HG03575 (cell line): Measurements from ENCODE around the gene TNNI3K.

Source experiments
- ATAC-seq: cut with Tn5 transposase; IDR thresholded peaks from one replicate; pipeline ENCODE4 v1.9.1; 2021; ENCODE audit not compliant: unreplicated experiment, insufficient number of reproducible peaks, low FRiP score; ENCODE audit errors: extremely low read depth

TNNI3K gene

DNA sequence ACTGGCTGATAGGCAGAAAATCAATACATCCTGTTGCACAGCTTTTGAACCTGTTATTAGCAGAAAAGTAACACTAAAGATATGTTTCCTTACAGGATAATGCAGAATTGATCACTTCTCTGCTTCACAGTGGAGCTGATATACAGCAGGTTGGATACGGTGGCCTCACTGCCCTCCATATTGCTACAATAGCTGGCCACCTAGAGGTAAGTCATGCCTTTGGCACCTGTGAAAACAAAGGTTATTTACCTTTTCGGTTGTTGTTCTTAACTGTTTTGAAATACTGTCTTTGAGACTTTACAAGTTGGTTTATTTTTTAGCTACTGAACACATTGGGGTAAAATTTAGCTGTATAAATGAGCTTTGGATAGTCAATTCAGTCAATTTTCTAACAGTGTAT, 36.3 kb downstream of the TNNI3K start:
- no peak for ATAC-seq

DNA sequence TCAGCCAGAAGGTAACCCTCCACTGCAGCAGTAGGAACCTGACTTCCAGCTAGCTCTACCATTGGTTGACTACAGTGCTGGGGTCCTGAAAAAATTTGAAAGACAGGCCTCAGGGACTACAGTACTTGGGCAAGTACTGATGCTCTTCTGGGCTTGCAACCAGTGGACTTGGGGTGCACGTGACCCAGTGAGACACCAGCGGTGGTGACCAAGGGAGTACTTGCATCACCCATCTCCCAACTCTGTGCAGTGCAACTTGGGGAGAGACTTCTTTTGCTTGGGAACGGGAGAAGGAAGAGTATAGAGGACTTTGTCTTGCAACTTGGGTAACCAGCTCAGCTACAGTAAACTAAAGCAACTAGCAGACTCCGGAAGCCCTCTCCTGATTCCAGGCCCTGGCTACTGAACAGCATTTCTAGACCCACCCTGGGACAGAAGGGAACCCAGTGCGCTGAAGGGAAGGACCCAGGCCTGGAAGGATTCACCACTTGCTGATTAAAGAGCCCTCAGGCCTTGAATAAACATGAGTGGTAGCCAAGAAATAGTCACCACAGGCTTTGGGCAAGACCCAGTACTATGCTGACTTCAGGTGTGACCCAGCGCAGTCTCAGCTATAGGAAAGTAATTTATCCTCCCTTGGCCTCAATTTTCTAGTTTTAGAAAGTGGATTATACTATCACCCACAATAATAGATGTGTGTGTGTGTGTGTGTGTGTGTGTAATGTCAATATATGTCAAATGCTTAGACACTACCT, 45.6 kb downstream of the TNNI3K start:
- ATAC-seq, result no peak

DNA sequence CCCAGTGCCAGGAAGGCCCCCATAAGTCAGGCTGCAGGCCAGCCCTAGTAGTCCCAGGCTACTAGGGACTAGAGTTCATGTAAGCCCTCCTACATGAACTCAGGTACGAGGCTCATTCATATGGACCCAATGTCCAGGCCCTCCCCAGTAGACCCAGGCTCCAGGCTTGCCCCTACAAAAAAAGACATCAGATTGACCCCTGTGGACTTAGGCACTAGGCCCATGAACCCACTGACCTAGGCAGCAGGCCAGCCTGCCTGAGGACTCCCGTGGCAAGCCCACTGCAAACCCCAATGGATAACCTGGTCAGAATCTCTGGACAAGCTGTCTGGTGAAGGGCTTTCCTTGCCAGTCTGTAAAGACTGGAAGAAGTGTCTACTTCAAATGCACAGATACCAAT, 51.2 kb downstream of the TNNI3K start:
- ATAC-seq, result no peak

DNA sequence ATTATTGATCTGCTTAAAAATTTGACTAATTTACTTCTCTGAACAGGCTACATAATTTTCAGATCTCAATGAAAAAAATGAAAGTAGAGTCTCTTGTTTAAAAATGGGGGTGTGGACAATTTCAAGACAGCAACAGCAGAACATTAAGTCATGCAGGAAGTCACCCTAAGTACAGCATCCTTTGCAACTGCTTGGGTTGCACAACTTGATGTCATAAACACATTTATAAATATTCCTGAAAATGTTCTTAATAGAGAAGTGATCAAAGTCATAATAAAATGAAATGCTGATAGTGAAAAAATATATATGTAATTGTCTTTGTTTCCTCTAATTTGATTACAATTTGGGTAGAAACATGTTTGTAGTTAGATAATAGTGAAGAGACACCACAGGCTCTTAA, 79.3 kb downstream of the TNNI3K start:
- no peak for ATAC-seq

DNA sequence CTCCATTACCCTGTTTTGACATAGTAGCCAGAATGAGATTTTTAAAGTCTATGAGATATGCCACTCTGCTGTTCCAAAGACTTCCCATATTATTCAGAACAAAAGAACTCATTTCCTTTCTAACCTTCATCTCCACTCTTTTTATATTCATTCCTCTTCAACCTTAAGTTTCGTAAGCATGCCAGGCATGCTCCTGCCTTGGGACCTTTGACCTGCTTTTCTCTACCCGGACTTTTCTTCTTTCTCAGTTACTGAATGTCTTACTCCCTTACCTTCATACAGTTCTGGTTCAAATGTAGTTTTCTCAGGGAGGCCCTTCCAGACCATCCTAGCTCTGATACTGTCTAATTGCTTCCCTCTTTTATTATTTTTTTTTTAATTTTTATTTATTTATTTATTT, 81.1 kb downstream of the TNNI3K start:
- no peak for ATAC-seq

DNA sequence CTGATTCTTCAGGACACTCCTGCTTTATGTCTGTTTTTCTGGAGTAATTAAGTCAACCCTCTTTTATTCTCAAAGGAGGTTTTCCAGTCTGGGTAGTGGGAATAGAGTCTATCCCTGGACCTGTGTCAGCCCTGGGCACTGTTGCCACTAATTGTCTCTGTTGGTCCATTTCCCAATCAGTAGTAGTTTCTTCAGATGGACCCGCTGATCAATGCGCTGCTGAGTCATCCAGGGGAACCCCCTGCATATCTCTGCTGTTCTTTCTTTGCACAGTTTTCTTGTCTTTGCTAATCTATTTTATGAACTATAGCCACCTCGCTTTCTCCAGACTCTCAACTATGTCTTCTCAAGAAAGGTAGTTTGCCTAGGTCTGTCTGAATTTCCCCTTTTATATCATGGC, 82.5 kb downstream of the TNNI3K start:
- no peak for ATAC-seq

DNA sequence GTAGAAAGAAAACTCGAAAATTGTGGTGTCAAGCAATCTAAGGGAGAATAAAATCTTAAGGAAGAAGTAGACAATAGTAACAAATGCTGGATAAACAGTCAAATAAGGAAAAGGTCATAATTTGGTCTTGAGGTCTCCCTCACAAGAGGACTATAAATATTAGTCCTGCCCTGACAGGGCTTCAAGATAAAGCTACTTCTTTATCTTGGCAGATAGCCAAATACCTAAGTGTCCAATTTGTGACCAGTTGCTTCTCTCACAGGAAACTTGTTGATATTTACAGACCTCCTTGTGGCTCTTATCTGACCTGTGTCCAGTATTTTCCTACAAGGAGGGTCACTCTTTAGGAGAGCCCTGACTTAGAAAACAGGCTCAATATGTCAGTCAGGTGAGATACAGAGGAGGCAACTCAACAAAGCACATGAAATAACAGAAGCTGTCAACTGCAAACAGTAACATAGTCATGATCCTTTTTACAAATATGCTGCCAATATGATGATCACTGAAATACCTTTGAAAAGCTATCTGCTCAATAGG, 88.8 kb downstream of the TNNI3K start:
- ATAC-seq, result no peak

DNA sequence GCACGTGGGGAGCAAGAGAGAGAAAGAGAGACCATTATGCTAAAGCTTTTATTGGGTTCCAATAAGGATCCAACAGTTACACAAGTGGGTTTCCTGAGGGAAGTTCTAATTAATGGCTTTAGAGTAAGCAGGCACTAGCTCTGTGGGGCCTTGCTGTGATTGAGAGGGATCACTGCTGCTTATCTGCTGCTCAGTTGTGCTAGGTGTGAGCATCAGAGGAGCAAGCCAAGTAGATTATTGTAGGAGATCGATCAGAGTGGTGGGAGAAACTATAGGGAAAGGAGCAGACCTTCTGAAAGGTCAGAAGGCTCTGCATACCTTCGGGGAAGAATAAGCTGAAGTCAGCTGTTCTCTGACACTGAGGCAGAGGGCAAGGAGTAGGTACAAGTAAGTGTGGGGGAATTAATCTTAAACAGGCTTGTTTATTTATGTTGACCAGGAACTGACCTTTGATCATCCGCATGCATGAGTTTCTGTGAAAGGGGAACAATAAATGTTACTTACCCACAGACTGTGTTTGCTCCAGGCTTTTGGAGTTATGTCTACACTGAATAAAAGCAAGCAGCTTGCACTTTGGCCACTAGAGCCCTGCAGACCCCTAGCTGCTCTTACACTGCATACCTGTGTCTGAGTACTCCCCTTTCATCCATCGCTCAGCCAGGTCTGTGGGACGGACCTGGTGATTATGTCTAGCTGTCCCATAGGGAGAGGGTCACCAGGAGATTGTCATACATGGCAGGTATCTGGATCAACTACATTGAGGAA, 89.7 kb downstream of the TNNI3K start:
- ATAC-seq, result no peak

DNA sequence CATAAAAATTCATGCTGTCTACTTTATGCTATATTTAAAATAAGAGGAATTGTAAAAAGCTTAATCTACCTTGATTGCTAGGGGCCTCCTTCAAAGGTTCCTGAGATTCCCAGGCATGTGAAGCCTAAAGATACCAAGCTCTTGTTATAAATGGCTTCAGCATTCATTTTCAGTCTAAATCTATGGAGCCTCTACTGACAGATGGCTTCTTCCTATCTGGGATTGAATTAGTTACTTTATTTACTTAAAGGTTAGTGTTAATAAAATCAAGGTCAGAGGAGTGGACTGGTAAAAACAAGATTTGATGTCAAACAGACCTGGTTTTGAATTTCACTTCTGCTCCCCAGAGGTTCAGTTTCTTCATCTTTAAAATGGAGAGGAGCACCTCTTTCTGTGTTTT, 93.7 kb downstream of the TNNI3K start:
- no peak for ATAC-seq

DNA sequence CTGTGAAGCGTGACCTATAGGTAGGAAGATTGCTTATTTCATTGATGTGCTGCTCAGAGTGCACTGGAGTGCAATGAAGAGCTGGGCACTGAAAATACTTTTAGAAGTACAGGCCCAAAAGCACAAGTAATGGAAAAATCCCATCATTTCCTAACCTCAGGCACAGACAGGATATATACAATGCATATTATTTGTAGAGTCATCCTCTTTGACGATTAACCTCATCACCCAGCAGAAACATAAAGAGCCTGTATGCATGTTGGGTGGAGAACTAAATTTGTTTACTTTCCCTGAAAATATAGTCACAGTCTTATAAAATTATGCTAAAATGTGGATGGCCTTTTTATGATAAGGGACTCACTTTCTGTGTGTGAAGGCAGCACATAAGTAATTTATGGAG, 98.1 kb downstream of the TNNI3K start:
- ATAC-seq, result no peak

DNA sequence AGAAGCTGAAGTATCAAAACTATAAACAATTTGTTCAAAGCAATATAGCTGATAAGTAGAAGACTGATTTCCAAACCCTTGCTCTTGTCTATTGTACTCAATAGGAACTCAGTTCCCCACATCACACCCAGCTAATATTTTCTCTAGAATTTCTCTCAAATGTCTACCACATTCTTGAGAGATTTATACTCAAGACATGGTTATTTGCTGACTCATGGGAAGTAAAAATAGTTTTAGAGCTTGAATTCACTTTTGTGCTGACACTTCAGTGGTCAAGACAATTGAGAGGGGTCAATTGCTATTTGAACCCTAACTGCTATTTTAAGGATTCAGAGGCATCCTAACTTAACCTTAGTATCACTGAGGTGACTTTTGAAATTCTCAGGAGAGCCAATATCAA, 99.0 kb downstream of the TNNI3K start:
- no peak for ATAC-seq

DNA sequence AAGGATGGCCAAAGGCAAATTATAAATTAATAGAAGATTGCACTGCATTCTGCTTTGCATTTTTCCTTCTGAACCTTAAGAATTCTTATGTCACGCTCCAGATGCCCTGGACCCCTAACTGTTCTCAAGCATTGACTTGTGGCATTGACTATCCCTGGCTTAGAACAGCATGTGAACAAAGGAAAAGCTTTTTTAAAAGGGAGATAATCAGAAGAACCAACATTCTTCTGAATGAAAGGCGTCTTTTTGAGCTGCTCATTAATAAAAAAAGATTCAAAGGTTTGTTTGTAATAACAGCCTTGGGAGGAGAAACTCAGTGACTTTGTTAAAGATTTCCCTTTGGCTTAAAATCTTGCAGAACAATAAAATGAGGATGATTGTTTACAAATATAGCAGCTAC, 105.5 kb downstream of the TNNI3K start:
- no peak for ATAC-seq

DNA sequence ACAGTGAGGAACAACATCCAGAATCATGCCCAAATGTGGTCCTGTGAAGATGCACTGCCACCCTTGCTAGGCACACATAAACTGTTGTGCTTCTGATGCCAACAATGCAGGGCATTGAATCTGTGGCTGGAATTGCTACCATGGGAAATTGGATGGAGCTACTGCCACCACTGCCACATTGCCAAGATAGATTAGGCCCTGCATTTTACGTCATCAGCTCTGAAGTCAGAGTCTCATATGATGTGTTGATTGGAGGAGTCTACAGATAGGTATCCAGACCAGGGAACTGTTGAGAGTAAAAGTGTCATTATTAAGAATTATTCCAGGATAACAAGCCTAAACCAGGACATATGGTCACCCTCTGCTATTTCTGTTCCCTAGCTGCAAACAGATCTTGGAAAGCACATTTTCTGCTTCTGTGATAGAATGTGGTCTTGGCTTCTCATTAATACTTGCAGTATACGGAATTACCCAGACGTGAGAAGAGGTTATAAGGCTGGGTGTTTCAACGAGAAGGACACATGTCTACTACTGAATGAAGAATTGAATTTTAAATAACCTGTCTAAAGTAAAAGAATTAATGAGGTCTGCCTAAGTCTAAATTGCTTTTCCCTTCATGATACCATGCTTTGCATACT, 106.6 kb downstream of the TNNI3K start:
- ATAC-seq, result no peak

DNA sequence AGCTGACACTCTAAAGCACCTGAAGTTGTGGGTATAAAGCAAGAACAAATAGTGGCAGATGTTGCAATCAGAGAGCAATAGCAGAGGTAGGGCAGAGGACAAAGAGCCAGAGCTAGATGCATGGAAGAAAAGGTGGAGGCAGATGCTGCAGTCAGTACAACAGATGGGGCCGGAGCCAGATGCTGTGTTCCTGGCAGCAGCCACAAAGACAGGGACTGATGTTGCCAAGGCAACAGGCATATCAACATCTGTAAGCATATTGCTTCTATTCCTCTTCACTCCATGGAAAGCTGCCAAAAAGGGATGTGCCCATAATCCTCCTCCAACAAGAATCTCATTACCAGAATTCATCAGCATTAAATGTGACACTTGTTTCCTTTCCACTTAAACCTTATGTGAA, 108.0 kb downstream of the TNNI3K start:
- no peak for ATAC-seq

DNA sequence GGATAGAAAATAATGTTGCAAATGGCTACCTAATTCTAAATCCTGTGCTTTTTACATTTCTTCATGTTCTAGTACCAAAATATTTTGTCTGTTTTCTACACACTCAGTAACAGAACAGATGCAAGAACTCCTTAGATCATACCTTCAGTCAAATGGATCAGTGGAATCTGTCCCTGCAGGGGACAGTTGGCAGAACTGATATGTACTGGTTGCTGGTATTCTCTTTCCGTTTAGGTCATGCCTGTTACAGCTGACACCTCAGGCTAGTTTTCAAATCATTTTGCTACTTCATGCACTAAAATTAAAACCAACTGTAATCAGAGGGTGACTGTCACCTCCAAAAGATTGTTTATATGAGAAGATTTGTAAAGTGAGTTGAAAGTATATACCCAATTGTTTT, 109.2 kb downstream of the TNNI3K start:
- ATAC-seq, result no peak

DNA sequence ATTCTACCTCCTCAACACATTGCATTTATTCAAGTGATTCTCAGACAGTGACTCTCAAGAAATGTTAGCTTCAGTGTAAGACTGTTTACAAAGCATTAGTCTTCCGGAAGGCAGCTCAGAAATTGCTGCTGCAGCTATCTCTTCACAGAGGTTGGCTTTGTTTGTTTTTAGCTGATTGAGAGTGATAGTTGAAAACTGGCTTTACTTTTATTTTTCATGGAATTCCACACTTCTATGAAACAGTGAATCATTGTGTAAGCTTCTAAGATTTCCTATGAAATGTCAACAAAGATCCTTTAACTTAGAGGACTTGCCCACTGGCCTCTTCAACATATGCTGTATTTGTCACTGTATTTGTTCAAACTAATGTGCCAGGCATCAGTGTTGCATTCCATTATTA, 121.3 kb downstream of the TNNI3K start:
- ATAC-seq, result no peak

DNA sequence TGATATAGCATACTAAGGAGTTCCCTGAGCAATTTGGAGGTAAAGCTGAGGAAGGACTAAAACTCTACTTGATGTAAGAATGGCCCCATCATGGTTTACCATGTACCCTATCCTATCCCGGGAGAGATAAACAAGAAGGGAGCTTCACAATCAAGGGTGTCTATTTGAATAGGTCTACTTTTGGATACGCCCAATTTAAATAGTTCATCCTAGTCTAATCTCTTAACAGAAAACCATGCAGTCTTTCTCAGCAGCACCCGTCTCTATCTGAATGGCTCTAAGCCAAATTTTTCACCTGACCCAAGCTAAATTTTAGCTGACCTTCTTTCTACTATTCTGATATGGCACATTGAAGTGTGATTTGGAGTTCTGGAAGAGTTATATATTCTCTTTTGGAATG, 122.0 kb downstream of the TNNI3K start:
- ATAC-seq, result no peak

DNA sequence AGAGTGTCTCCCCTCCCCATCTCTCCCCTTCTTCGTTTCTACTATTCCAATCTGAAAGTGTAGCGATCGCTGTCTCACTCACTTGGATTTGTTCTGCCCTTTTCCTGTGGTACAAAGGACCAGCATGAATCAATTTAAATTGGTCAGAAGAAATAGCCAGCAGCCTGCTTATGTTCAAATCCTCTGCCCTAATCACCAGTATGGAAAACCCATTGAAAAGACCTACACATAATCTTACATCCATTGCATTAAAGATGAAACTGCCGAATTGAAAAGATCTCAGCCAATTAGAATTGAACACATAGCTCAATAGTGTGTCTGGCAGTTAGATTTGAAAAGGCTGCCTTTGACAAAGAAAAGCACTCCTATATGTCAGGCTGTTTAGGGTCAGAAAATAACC, 122.6 kb downstream of the TNNI3K start:
- no peak for ATAC-seq

DNA sequence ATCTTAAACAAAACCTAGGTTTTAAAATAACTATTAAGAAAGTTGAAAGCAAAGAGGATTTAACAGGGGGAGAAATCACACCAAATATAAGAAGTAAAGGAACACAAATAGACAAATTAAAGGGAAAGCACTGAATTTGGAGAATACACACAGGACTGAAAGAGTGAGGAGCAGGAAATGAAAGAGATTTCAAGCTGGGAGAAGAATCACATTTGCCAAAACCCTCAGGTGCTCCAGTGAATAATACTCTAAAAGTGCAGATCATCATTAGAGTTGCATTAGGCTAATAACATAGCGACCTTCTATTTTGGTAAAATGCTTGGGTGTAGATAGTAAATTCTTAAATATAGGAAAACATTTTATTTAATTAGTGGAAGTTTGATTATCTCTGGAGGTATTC, 127.5 kb downstream of the TNNI3K start:
- ATAC-seq, result no peak

DNA sequence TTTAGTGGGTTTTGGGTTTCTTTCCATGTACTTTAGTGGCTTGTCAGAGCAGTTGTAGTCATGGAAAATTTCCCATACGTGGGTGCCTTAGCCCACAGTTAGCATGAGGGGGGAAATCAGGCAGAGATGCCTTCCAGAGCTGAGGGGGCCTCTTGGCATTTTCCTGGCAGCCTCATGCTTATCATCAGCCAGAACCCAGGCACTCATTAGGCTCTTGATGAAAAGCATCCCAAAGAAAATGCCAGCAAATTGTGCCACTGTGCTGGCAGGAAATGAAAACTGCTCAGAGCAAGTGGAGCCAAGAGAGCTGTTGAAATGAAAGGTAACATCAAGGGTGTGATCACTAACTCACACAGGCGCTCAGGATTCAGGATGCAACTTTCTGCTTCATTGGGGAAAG, 128.0 kb downstream of the TNNI3K start:
- ATAC-seq, result no peak
